GM12865 (cell line): Measurements from ENCODE around the gene CTXND1.

Experiments used
- DNase-seq: peaks from one replicate; pipeline ENCODE4 v3.0.0; 2010; ENCODE audit warnings: low read depth
- H3K4me3 ChIP-seq: 2 replicates; pipeline ENCODE4 v1.5.1; 2011; ENCODE audit warnings: mild to moderate bottlenecking, low read depth, low read length, control low read depth
- CTCF ChIP-seq: IDR thresholded peaks from 2 replicates; pipeline ENCODE4 v1.5.1; 2011; ENCODE audit warnings: low read length, control low read depth, low read depth, inconsistent platforms; ENCODE audit not compliant: insufficient read depth; ENCODE audit errors: missing control alignments

Gene CTXND1

GRCh38 chr15:80202016-80202315 lies 50.0 kb downstream of the CTXND1 start:
- no peak overlapping the region for H3K4me3 ChIP-seq
- DNase-seq: no peak
- TF ChIP-seq CTCF: no peak

- no peak overlapping the region for H3K4me3 ChIP-seq
- no peak for DNase-seq
- TF ChIP-seq CTCF: no peak
These were observed 50.6 kb downstream of the CTXND1 start for GRCh38 chr15:80201256-80202015.

GRCh38 chr15:80199869-80200268 lies 52.1 kb downstream of the CTXND1 start:
- no peak overlapping the region for H3K4me3 ChIP-seq
- no peak for TF ChIP-seq CTCF

GRCh38 chr15:80199366-80199765 lies 52.6 kb downstream of the CTXND1 start:
- H3K4me3 ChIP-seq: no peak overlapping the region
- TF ChIP-seq CTCF: no peak
- DNase-seq: no peak

More at GRCh38 chr15:80199869-80200268, 52.1 kb downstream of the CTXND1 start:
- no peak for DNase-seq

GRCh38 chr15:80194914-80195313 lies 57.1 kb downstream of the CTXND1 start:
- TF ChIP-seq CTCF: no peak
- no peak for DNase-seq
- H3K4me3 ChIP-seq: no peak overlapping the region

- TF ChIP-seq CTCF: no peak
- H3K4me3 ChIP-seq: no peak overlapping the region
- DNase-seq: no peak
These were observed 57.8 kb downstream of the CTXND1 start for GRCh38 chr15:80194186-80194585.
